Uterus (tissue), 4 donors: ENCODE measurements around the gene FDPS. TPM values are rescaled to one million over a fixed set of nuclear protein-coding genes. Genes with fewer than 3 reads are reported as not detected.

ENCODE experiments used
- DNase-seq, 2 donors: peaks; one replicate each; pipeline ENCODE4 v3.0.0-alpha.2; 2019 to 2020
- H3K27ac ChIP-seq, 2 donors: fragments of 200-600 bp; sonication (generic); 1 replicate in 1 of 2; 2 replicates in 1 of 2; pipeline ENCODE4 v1.5.1; 2016 to 2018
- H3K27me3 ChIP-seq, 2 donors: fragments of 200-600 bp; sonication (generic); one replicate each; pipeline ENCODE4 v1.5.1; 2018 to 2019; ENCODE audit warnings: control low read depth in 1 of 2
- H3K36me3 ChIP-seq, 2 donors: fragments of 200-600 bp; sonication (generic); one replicate each; pipeline ENCODE4 v1.5.1; 2019; ENCODE audit warnings: control low read depth in 1 of 2
- H3K4me1 ChIP-seq, 2 donors: fragments of 200-600 bp; sonication (generic); one replicate each; pipeline ENCODE4 v1.5.1; 2018 to 2019; ENCODE audit warnings: control low read depth in 1 of 2
- H3K4me3 ChIP-seq, 2 donors: fragments of 200-600 bp; sonication (generic); 1 replicate in 1 of 2; 2 replicates in 1 of 2; pipeline ENCODE4 v1.5.1; 2018 to 2019; ENCODE audit warnings: mild to moderate bottlenecking in 1 of 2
- H3K9me3 ChIP-seq, 2 donors: fragments of 200-600 bp; sonication (generic); one replicate each; pipeline ENCODE4 v1.5.1; 2019; ENCODE audit warnings: control low read depth in 1 of 2
- POLR2A ChIP-seq, 2 donors: fragments of 450-650 bp; IDR thresholded peaks; one replicate each; pipeline ENCODE4 v1.6.1; 2016; ENCODE audit warnings: antibody characterized with exemption in 2 of 2, mild to moderate bottlenecking in 1 of 2, moderate library complexity in 1 of 2
- intact Hi-C: fragments of 100-400 bp; cut with DNase I; formaldehyde crosslinking; loops from one replicate; pipeline ENCODE4 v1.15.1; 2023; ENCODE audit warnings: low total_unique reads
- total RNA-seq, 4 donors: library from RNA; depleted of rRNA in 3 of 4; stranded (reverse); fragments of >200 nt in 3 of 4; gene quantifications; one replicate each; pipeline versions ENCODE4 v1.1.0 to v1.2.4, GENCODE V29; 2014 to 2023
- TF ChIP-seq, protein P1 (sequence below), 4 experiments: fragments of 200-600 bp in 2 of 4; fragments of 450-650 bp in 2 of 4; sonication (generic) in 2 of 4; IDR thresholded peaks; one replicate each; pipeline ENCODE4 v1.5.1; 2016 to 2019; ENCODE audit warnings: antibody characterized with exemption in 4 of 4, mild to moderate bottlenecking in 2 of 4, moderate library complexity in 1 of 4
- donor health status: DM: yes; HTN: yes; CAD: no.

FDPS gene
- total RNA-seq, 4 donors from 2014 or later = 23.8 to 113 (median 99.6) TPM

DNA sequence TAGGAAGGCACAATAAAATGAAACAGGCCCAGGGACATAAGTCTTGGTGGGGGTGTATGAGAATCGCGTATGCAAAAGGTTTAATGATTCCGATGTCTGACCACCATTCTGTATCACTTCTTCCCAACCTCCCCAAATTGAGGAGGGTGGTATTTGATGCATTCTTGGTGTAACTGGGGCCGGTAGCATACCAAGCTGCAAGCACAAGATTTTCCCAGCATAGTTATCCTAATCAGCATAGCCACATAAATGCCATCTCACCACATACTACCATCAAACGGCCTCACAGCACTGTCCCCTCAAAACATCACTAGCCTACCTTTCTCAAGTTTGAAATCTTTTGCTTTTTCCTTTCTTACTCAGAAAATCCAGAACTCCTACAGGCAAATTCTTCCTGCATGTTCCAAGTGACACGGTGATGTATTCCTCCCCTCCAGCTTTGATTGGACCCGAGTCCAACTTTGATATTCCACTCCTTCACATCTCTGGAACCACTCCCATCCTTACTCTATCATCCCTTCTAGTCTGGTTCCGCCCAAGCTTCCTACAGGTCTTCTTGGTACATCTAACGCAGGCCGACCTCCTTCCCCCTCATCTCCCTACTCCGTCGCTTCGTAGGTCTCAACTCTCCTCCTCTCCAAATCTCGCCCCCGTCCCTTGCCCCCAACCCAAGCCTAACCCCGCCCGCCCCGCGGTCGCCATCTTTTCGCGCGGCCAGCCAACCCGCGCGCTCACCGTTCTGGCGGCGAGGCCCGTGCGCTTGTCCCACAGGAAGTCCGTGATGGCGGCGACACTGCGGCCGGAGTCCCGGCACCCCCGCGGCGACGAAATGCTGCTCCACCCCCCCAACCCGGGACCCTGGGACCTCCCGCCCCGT is 36.0 kb upstream of the FDPS start:
- Histone ChIP-seq H3K4me3 (peak overlapping the region; percentile 65 to 90), H3K27me3 (no peaks in the 10 kb centered on the region), H3K9me3 (no peaks in the 10 kb centered on the region), H3K36me3 (no peaks in the 10 kb centered on the region), H3K27ac (peak overlapping the region; percentile 85 to 97), H3K4me1 (peaks cover 3 to 7% of the 10 kb centered on the region in 2 donors)
- DNase-seq = peak in 1 of 2 donors; percentile 26
- intact Hi-C loops = no loop called here
- TF ChIP-seq, protein P1, sequence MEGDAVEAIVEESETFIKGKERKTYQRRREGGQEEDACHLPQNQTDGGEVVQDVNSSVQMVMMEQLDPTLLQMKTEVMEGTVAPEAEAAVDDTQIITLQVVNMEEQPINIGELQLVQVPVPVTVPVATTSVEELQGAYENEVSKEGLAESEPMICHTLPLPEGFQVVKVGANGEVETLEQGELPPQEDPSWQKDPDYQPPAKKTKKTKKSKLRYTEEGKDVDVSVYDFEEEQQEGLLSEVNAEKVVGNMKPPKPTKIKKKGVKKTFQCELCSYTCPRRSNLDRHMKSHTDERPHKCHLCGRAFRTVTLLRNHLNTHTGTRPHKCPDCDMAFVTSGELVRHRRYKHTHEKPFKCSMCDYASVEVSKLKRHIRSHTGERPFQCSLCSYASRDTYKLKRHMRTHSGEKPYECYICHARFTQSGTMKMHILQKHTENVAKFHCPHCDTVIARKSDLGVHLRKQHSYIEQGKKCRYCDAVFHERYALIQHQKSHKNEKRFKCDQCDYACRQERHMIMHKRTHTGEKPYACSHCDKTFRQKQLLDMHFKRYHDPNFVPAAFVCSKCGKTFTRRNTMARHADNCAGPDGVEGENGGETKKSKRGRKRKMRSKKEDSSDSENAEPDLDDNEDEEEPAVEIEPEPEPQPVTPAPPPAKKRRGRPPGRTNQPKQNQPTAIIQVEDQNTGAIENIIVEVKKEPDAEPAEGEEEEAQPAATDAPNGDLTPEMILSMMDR (IDR thresholded peaks at IDR 0.05) = no peak
- no peak for TF ChIP-seq POLR2A (IDR thresholded peaks at IDR 0.05)

DNA sequence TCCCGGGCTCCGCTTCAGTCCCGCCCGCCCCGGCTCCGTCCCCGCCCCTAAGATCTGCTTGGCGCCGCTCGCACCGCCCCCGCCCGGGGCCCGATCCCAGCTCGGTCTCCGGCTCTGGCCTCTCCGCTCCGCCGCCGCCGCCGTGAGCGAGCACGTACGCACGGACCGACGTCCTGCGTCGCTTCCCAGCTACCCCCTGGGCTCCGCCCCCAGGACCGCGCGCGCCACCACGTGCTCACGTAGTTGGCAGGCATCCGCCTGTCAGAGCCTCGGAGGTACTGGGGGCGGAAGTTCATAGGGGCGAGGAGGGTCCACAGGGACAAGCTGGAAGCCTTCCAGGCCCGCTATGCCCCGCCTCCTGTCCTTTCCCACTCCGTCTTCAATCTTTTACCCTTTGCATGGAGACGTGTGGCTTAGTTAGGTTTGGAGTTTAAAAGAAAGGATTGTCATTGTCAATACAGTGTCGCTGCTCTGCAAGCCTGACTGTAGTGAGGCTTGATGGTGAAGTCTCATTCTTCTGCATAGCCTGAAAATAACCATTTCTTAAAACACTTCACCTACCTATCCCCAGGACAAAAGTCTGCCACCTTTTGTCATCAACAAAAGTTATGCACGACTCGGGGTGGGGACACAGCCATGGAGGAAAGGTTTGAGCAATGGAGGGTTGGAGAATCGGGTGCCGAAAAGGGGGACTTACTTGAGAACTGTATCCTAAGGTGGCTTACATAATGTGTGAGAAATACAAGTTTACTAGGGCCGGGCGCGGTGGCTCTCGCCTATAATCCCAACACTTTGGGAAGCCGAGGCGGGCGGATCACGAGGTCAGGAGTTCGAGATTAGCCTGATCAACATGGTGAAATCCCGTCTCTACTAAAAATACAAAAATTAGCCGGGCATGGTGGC is 35.1 kb upstream of the FDPS start, which contains the start of gene CLK2:
CLK2 (minus strand) TSS at position 162 of the 903 bp plus-strand sequence. CDS start 2,527 bp downstream, outside the sequence.
- H3K27ac ChIP-seq = peak within 1 kb of the TSS; percentile 85 to 97
- peaks cover 7 to 10% of the 10 kb centered on the region in 2 donors for H3K4me1 ChIP-seq
- H3K9me3 ChIP-seq = no peaks in the 10 kb centered on the region
- intact Hi-C loops = no loop called here
- H3K4me3 ChIP-seq = peak within 1 kb of the TSS; percentile 65 to 90
- no peaks in the 10 kb centered on the region for H3K27me3 ChIP-seq
- TF ChIP-seq, protein P1 (IDR thresholded peaks at IDR 0.05) = peak in 1 of 4 experiments; percentile 7
- TF ChIP-seq POLR2A (IDR thresholded peaks at IDR 0.05) = peak; percentile 57 to 89
- DNase-seq = peak; percentile 91 to 96
- H3K36me3 ChIP-seq = no peaks in the 10 kb centered on the region

DNA sequence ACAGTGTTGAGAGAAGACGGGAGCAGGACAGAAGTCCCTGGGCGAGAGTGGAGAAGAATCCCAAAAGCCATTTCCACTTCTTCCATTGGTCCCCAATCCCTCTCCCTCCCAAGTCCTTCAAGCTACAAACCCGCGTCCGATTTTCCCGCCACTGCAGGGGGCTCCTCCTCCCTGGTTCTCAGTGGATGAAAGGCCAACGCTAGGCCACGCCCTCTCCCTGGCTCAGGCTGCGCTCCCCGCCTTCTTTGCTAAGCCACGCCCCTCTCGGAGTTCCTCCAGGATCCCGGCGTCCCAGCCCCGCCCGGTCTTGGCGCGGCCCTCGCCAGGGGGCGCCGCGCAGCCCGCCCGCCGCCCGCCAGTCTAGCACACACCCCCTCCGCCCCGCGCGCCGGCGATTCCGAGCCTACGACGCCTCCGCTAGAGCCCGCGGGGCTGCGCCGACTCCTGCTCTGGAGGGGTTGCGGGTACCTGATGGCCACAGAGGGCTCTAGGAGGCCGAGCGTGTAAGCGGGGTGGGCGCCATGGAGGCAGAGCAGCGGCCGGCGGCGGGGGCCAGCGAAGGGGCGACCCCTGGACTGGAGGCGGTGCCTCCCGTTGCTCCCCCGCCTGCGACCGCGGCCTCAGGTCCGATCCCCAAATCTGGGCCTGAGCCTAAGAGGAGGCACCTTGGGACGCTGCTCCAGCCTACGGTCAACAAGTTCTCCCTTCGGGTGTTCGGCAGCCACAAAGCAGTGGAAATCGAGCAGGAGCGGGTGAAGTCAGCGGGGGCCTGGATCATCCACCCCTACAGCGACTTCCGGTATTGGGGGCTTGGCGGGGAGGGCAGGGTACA is 31.4 kb upstream of the FDPS start, which contains the start of gene HCN3:
HCN3 (plus strand) TSS at position 394 of the 832 bp plus-strand sequence; CDS start at position 522, 128 bp downstream.
- Histone ChIP-seq H3K4me1 (peaks cover 3 to 10% of the 10 kb centered on the region in 2 donors), H3K9me3 (no peaks in the 10 kb centered on the region), H3K27ac (peak within 1 kb of the TSS; percentile 72 to 73), H3K27me3 (no peaks in the 10 kb centered on the region), H3K4me3 (peak within 1 kb of the TSS; percentile 50 to 72), H3K36me3 (no peaks in the 10 kb centered on the region)
- DNase-seq = peak; percentile 98 to 99
- TF ChIP-seq, protein P1 (IDR thresholded peaks at IDR 0.05) = peak; percentile 51 to 81 (median 80)
- TF ChIP-seq POLR2A (IDR thresholded peaks at IDR 0.05) = no peak
- intact Hi-C loops = loop anchor here (5.0 kb wide), 1 partner anchor 45 kb away; the partner anchor contains the start of gene RUSC1

DNA sequence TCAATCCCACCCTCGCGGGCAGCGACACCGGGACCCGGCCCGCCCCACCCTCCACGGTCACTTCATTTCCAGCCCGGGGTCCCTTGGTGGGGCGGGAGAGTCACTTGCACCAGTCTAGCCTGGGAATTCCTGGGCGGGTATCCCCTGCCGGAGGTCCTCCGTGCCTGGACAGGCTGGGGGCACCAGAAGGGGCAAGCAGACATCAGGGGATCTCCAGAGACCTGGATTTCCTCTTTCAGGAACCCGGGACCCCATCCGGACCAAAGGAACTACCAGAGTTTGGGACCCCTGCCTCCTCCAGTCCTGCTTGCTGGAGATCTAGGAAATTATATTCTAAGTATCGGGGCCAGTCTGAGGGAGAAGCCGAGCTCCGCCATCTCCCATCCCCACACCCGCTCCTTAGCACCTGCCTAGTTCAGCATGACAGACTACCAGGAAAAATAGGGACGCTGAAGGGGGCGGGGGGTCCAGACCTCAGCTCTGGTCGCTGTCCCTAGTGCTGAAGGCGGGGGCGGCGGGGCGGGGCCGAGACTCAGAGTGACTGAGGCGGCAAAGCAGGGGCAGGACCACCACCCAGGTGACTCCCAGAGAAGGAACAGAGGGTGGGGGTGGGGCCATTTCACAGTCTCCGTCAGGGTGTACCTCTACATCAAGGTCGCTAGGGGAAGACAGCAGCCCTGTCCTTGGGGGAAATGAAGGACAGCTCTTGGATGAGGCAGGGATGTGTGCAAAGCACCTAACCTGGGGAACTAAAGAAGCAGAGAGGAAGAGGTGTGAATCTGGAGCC is 30.6 kb upstream of the FDPS start:
- Histone ChIP-seq H3K27ac (peak overlapping the region; percentile 72 to 73), H3K9me3 (no peaks in the 10 kb centered on the region), H3K27me3 (no peaks in the 10 kb centered on the region), H3K36me3 (no peaks in the 10 kb centered on the region), H3K4me3 (peak overlapping the region; percentile 50 to 72), H3K4me1 (peaks cover 0 to 10% of the 10 kb centered on the region in 2 donors)
- intact Hi-C loops = loop anchor here (5.0 kb wide), 1 partner anchor 44 kb away; the partner anchor contains the start of gene RUSC1
- TF ChIP-seq, protein P1 (IDR thresholded peaks at IDR 0.05) = peak in 2 of 4 experiments; percentile 29 to 30
- TF ChIP-seq POLR2A (IDR thresholded peaks at IDR 0.05) = no peak
- DNase-seq = peak; percentile 58 to 59
